Fibroblast of the aortic adventitia (primary cell): ENCODE data around the gene ESYT2. TPM values are rescaled to one million over a fixed set of nuclear protein-coding genes. Genes with fewer than 3 reads are reported as not detected.
A peak's percentile ranks its signal among the peaks of the same experiment; 100 is the strongest.

Experiments used
- DNase-seq: peaks from one replicate; pipeline ENCODE4 v3.0.0-alpha.2; 2010; ENCODE audit warnings: low read depth
- H3K4me3 ChIP-seq: 2 replicates; pipeline ENCODE4 v1.5.1; 2011; ENCODE audit warnings: low read depth, mild to moderate bottlenecking, control low read depth, low read length, moderate library complexity
- total RNA-seq: library from RNA; depleted of rRNA; stranded (reverse); fragments of >200 nt; gene quantifications from 2 replicates; pipeline ENCODE4 v1.2.3, GENCODE V29; 2012; ENCODE audit warnings: low replicate concordance
- TF ChIP-seq, protein P1 (sequence below): IDR thresholded peaks from 2 replicates; pipeline ENCODE4 v1.5.1; 2011; ENCODE audit warnings: mild to moderate bottlenecking, low read length, control low read depth, inconsistent platforms; ENCODE audit not compliant: insufficient read depth

ESYT2 gene
- total RNA-seq, 1 donor = 105 TPM

GRCh38 chr7:158802535-158803366, 26.6 kb downstream of the ESYT2 start:
- DNase-seq = peak; percentile 67
- H3K4me3 ChIP-seq = no peak overlapping the region
- TF ChIP-seq, protein P1, sequence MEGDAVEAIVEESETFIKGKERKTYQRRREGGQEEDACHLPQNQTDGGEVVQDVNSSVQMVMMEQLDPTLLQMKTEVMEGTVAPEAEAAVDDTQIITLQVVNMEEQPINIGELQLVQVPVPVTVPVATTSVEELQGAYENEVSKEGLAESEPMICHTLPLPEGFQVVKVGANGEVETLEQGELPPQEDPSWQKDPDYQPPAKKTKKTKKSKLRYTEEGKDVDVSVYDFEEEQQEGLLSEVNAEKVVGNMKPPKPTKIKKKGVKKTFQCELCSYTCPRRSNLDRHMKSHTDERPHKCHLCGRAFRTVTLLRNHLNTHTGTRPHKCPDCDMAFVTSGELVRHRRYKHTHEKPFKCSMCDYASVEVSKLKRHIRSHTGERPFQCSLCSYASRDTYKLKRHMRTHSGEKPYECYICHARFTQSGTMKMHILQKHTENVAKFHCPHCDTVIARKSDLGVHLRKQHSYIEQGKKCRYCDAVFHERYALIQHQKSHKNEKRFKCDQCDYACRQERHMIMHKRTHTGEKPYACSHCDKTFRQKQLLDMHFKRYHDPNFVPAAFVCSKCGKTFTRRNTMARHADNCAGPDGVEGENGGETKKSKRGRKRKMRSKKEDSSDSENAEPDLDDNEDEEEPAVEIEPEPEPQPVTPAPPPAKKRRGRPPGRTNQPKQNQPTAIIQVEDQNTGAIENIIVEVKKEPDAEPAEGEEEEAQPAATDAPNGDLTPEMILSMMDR = no peak

DNA sequence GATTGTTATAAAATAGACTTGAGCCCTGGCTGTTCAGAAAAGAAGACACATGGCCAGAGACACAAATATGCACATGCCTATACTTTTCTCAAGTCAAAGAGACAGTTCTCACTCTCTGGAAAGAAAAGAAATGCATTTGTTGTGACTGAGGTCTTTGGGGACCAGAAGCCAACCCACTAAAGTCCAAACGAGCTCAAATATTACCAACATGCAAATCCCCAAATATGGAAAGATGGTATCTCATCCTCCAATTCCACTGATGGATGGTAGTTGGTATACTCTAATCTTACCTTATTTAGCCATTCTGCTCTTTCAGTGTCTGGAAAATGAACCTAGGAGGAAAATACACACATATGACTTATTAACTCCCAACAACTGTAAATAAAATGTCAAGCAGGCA, 30.6 kb downstream of the ESYT2 start:
- no peak for DNase-seq
- no peak overlapping the region for H3K4me3 ChIP-seq
- TF ChIP-seq, protein P1 = no peak

GRCh38 chr7:158796667-158797066, 32.6 kb downstream of the ESYT2 start:
- no peak for DNase-seq
- H3K4me3 ChIP-seq = no peak overlapping the region
- TF ChIP-seq, protein P1 = no peak

- TF ChIP-seq, protein P1 = no peak
- H3K4me3 ChIP-seq = no peak overlapping the region
- DNase-seq = no peak
Measured at GRCh38 chr7:158795272-158795671, 34.0 kb downstream of the ESYT2 start.

GRCh38 chr7:158791107-158791506, 38.2 kb downstream of the ESYT2 start:
- no peak for DNase-seq
- TF ChIP-seq, protein P1 = no peak
- no peak overlapping the region for H3K4me3 ChIP-seq

DNA sequence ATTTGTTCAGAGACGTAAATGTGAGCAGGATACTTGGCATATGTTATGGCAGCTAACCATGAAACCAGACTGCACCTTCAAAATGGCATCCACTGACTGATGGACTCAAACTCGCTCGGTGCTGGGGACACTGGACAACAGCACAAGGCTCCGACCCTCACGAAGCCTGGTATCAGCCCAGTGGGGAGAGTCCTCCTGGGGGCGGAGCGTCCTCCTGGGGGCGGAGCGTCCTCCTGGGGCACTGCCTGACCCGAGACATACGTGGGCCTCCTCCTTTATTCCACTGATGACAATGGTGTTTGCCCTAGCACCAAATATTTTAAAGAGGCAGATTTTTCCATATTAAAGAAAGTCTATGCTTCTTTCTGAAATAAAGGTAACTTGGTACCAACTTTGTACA, 39.5 kb downstream of the ESYT2 start:
- no peak overlapping the region for H3K4me3 ChIP-seq
- TF ChIP-seq, protein P1 = no peak
- no peak for DNase-seq
